ENCODE data around the gene ZSWIM5. TPM values are rescaled to one million over a fixed set of nuclear protein-coding genes. Genes with fewer than 3 reads are reported as not detected.
A peak's percentile ranks its signal among the peaks of the same experiment; 100 is the strongest.
"Not testable (repeated sequence)": the region's sequence is repeated elsewhere in the genome, so short reads cannot be mapped to it uniquely, and the experiment has no call there.

ZSWIM5 gene
- total RNA-seq, 1 donor from 2014 or later: 0.79 TPM

DNA sequence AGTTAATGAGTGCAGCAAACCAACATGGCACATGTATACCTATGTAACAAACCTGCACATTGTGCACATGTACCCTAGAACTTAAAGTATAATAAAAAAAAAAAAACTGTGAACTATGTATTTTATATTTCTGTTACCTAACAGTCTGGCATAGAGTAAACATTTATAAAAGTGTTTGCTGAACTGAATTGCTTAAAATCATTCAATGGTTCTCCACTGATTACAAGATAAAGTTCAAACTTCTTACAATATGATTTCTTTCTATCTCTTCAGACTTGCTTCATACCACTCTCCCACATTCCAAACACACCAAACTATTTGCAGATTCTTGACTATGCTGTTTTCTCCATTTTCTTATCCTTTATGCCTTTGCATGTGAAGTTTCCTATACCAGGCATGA, 104.5 kb downstream of the ZSWIM5 start:
- Mint-ChIP-seq H3K27ac (ENCODE audit: unreplicated experiment) (no peak overlapping the region), H3K4me3 (ENCODE audit: unreplicated experiment) (no peak overlapping the region), H3K4me1 (ENCODE audit: low read depth, unreplicated experiment) (peaks cover 5% of the 10 kb centered on the region), H3K36me3 (ENCODE audit: low read depth, unreplicated experiment) (no peaks in the 10 kb centered on the region), H3K9me3 (ENCODE audit: unreplicated experiment) (peaks cover 9% of the 10 kb centered on the region), H3K27me3 (ENCODE audit: low read depth, unreplicated experiment) (no peaks in the 10 kb centered on the region)
- Histone ChIP-seq H3K4me1 (ENCODE audit: insufficient read depth, low read length) (no peaks in the 10 kb centered on the region), H3K9me3 (ENCODE audit: insufficient read depth, low read depth, low read length) (no peaks in the 10 kb centered on the region), H2AFZ (ENCODE audit: low read depth, low read length) (no peak overlapping the region), H3K79me2 (ENCODE audit: insufficient read depth, low read length) (no peaks in the 10 kb centered on the region), H3K4me2 (ENCODE audit: low read length) (no peak overlapping the region), H3K27me3 (ENCODE audit: insufficient read depth, low read length) (no peaks in the 10 kb centered on the region), H3K4me3 (ENCODE audit: insufficient read depth, low read depth, low read length) (no peak overlapping the region), H4K20me1 (ENCODE audit: insufficient read depth, low read length) (no peaks in the 10 kb centered on the region), H3K27ac (ENCODE audit: low read depth, low read length) (no peak overlapping the region), H3K36me3 (ENCODE audit: insufficient read depth, low read length) (no peaks in the 10 kb centered on the region), H3K9ac (ENCODE audit: low read length) (no peak overlapping the region)
- FAIRE-seq (no peak), DNase-seq (ENCODE audit: low read depth) (no peak)
- no peak for TF ChIP-seq EZH2 (IDR thresholded peaks at IDR 0.05; ENCODE audit: insufficient read depth, low read length)
- TF ChIP-seq, protein P1, sequence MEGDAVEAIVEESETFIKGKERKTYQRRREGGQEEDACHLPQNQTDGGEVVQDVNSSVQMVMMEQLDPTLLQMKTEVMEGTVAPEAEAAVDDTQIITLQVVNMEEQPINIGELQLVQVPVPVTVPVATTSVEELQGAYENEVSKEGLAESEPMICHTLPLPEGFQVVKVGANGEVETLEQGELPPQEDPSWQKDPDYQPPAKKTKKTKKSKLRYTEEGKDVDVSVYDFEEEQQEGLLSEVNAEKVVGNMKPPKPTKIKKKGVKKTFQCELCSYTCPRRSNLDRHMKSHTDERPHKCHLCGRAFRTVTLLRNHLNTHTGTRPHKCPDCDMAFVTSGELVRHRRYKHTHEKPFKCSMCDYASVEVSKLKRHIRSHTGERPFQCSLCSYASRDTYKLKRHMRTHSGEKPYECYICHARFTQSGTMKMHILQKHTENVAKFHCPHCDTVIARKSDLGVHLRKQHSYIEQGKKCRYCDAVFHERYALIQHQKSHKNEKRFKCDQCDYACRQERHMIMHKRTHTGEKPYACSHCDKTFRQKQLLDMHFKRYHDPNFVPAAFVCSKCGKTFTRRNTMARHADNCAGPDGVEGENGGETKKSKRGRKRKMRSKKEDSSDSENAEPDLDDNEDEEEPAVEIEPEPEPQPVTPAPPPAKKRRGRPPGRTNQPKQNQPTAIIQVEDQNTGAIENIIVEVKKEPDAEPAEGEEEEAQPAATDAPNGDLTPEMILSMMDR (IDR thresholded peaks at IDR 0.05; ENCODE audit: insufficient read depth, low read depth, low read length): no peak

DNA sequence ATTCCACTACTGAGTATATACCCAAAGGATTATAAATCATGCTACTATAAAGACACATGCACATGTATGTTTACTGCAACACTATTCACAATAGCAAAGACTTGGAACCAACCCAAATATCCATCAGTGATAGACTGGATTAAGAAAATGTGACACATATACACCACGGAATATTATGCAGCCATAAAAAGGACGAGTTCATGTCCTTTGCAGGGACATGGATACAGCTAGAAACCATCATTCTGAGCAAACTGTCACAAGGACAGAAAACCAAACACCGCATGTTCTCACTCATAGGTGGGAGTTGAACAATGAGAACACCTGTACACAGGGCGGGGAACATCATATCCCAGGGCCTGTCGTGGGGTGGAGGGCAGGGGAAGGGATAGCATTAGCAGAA, 104.9 kb downstream of the ZSWIM5 start:
- not testable (repeated sequence) for H3K4me3 ChIP-seq (ENCODE audit: insufficient read depth, low read depth, low read length); H3K36me3 Mint-ChIP-seq (ENCODE audit: low read depth, unreplicated experiment); H4K20me1 ChIP-seq (ENCODE audit: insufficient read depth, low read length); H3K4me1 ChIP-seq (ENCODE audit: insufficient read depth, low read length); FAIRE-seq; H3K79me2 ChIP-seq (ENCODE audit: insufficient read depth, low read length); H3K9me3 ChIP-seq (ENCODE audit: insufficient read depth, low read depth, low read length); H3K27me3 ChIP-seq (ENCODE audit: insufficient read depth, low read length); H3K4me3 Mint-ChIP-seq (ENCODE audit: unreplicated experiment); H3K36me3 ChIP-seq (ENCODE audit: insufficient read depth, low read length); H3K27ac ChIP-seq (ENCODE audit: low read depth, low read length); DNase-seq (ENCODE audit: low read depth); H3K4me2 ChIP-seq (ENCODE audit: low read length); H3K9ac ChIP-seq (ENCODE audit: low read length); H3K27me3 Mint-ChIP-seq (ENCODE audit: low read depth, unreplicated experiment); H2AFZ ChIP-seq (ENCODE audit: low read depth, low read length); H3K27ac Mint-ChIP-seq (ENCODE audit: unreplicated experiment); H3K4me1 Mint-ChIP-seq (ENCODE audit: low read depth, unreplicated experiment); H3K9me3 Mint-ChIP-seq (ENCODE audit: unreplicated experiment)

DNA sequence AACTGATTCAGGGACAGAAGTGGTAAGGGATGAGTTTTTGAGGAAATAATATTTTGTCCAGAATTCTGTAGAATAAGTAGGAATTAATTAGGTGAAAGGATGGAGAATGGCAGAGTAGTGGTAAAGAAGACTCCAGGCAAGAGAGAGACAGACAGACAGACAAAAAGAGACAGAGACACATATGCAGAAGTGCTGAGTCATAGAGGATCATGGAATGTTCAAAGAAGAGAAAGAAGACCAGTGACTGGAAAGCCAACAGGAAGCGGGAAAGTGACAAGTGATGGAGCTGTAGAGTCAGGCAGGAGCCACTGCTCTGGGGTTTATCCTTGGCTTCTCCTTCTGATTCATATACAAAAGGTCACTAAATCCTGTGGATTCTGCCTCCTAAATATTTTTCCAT, 108.5 kb downstream of the ZSWIM5 start:
- no peaks in the 10 kb centered on the region for H3K4me1 ChIP-seq (ENCODE audit: insufficient read depth, low read length)
- no peaks in the 10 kb centered on the region for H4K20me1 ChIP-seq (ENCODE audit: insufficient read depth, low read length)
- Mint-ChIP-seq H3K9me3 (ENCODE audit: unreplicated experiment) (peaks cover 3% of the 10 kb centered on the region), H3K4me1 (ENCODE audit: low read depth, unreplicated experiment) (peaks cover 5% of the 10 kb centered on the region), H3K27ac (ENCODE audit: unreplicated experiment) (peak overlapping the region; percentile 59), H3K36me3 (ENCODE audit: low read depth, unreplicated experiment) (no peaks in the 10 kb centered on the region), H3K27me3 (ENCODE audit: low read depth, unreplicated experiment) (no peaks in the 10 kb centered on the region), H3K4me3 (ENCODE audit: unreplicated experiment) (no peak overlapping the region)
- DNase-seq (ENCODE audit: low read depth) (no peak), FAIRE-seq (no peak)
- H3K9ac ChIP-seq (ENCODE audit: low read length): no peak overlapping the region
- no peaks in the 10 kb centered on the region for H3K27me3 ChIP-seq (ENCODE audit: insufficient read depth, low read length)
- TF ChIP-seq EZH2 (IDR thresholded peaks at IDR 0.05; ENCODE audit: insufficient read depth, low read length): no peak
- TF ChIP-seq, protein P1 (IDR thresholded peaks at IDR 0.05; ENCODE audit: insufficient read depth, low read depth, low read length): no peak
- H3K79me2 ChIP-seq (ENCODE audit: insufficient read depth, low read length): no peaks in the 10 kb centered on the region
- H2AFZ ChIP-seq (ENCODE audit: low read depth, low read length): no peak overlapping the region
- H3K4me2 ChIP-seq (ENCODE audit: low read length): no peak overlapping the region
- H3K9me3 ChIP-seq (ENCODE audit: insufficient read depth, low read depth, low read length): no peaks in the 10 kb centered on the region
- H3K4me3 ChIP-seq (ENCODE audit: insufficient read depth, low read depth, low read length): no peak overlapping the region
- H3K27ac ChIP-seq (ENCODE audit: low read depth, low read length): no peak overlapping the region
- no peaks in the 10 kb centered on the region for H3K36me3 ChIP-seq (ENCODE audit: insufficient read depth, low read length)

All from astrocyte (in vitro differentiated cells and primary cell).